ENCODE data around the gene USO1.
"Not testable (repeated sequence)": the region's sequence is repeated elsewhere in the genome, so short reads cannot be mapped to it uniquely, and the experiment has no call there.

The USO1 gene

GRCh38 chr4:75714011-75714410, 10.4 kb upstream of the USO1 start:
- no peak for DNase-seq

- no peak for DNase-seq
Observed at GRCh38 chr4:75714704-75715103, 9.7 kb upstream of the USO1 start.

GRCh38 chr4:75715105-75715799, 9.1 kb upstream of the USO1 start:
- no peak for DNase-seq

- not testable (repeated sequence) for DNase-seq
Observed at GRCh38 chr4:75716054-75716453, 8.3 kb upstream of the USO1 start.

- no peak for DNase-seq
Observed at GRCh38 chr4:75717408-75717807, 7.0 kb upstream of the USO1 start.

DNA sequence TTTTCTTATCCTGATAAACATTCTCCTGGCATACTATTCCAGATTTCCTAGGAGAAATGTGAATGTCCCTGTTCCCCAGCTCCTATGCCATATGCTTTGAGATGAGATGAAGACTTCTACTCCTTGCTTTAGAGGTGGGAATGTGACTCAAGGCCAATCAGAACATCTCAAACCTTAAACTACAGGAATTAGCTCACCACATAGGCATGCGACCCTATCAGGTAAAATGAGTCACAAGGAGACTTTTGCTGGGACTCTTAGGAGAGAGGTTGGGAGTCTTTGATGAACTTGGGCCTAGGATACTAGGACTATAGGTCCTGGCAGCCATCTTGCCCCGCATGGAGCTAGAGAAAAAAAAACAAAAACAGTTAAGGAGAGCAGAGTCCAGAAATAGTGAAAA, 5.8 kb upstream of the USO1 start:
- no peak for DNase-seq

DNA sequence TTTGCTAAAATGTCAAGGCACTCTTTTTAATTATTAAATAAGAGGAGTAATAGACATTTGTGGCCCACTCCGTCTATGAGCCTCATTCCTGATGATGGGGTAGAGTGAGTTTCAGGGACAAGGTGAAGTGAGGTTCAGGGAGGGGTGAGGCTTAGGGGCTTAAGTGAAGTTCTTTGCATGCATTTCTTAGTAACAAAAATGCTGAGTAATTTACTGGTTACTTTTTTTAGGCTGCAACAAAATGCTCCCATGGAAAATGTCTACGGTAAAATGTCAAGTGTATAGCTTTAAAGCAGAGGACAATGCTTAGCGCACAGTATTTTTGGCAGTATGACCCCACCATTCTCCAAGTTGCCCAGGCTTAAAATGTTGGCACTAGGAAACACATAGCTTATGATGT, 2.0 kb upstream of the USO1 start:
- no peak for DNase-seq

DNA sequence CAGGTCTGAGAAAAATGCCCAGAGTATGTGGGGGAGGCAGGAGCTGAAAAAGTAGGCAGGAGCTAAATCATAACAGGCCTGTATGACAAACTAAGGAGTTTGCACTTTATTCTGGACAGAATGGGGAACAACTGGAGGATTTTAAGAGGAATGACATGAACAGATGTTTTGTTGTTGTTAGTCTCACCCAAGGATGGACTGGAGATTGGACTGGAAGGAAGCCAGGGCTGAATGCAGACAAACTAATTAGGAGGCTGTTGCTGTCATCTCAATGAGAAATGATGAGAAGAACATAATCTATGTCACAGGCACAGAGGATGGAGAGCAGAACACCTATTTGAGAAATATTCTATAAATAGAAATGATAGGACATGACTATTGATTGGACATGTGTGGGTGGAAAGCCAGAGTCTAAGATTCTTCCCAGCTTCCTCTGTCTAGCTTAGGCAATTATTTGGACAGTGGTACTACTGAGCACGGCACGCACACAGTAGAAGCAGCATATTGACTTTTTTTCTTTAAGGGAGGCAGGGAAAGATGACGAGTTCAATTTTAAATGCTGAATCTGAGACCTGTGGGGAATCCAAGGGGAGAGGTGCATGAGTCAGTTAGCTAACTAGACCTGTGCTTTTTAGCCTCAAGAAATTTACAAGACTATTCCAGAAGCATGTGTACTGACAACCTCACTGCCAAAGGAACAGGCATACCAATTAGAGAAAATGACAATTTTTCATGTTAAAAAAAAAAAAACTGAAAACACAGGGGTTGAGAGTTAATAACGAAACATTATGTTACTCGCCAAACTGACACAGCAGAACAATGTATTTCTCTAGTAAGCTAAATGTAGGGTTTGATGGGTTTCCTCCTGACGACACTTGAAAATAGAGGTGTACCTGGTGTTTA, 963 bp upstream of the USO1 start:
- DNase-seq = no peak

- DNase-seq = peak; percentile 63
Observed at GRCh38 chr4:75724867-75725724, 719 bp downstream of the USO1 start.

DNA sequence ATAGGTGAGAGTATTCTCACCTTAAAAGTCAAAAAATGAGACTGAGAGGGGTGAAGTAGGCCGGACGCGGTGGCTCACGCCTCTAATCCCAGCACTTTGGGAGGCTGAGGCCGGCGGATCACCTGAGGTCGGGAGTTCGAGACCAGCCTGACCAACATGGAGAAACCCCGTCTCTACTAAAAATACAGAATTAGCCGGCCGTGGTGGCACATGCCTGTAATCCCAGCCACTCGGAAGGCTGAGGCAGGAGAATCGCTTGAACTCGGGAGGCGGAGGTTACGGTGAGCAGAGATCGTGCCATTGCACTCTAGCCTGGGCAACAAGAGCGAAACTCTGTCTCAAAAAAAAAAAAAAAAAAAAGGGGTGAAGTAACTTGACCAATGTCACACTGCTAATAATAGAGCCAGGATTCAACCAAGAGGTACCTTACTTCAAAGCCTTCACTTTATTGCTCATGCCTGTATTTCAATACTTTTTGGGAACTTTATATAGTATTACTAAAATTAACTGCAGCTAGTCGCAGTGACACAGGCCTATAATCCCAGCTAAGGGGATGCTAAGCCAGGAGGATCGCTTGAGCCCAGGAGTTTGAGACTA, 1.7 kb downstream of the USO1 start:
- DNase-seq = not testable (repeated sequence)

DNA sequence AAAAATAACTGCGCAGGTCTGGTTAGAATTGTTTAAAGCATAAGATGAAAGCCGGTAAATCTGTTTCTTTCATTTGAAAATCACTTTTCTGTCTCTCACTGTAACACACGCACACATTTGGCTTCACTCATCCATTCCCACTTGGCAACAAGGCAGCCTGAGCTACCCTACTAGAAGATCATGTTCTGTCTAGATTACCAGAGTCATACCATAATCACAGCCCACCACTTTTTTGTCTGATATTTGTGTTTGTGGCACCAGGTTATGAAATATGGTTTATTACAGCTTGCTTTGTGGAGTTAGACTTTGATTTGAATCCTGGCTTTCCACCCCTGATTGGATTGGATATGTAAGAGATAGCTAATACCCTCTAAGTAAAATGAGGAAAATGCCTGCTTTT, 2.2 kb downstream of the USO1 start:
- DNase-seq = no peak

- DNase-seq = no peak
Observed at GRCh38 chr4:75727073-75727472, 2.7 kb downstream of the USO1 start.

- DNase-seq = no peak
Observed at GRCh38 chr4:75729836-75730235, 5.5 kb downstream of the USO1 start.

DNA sequence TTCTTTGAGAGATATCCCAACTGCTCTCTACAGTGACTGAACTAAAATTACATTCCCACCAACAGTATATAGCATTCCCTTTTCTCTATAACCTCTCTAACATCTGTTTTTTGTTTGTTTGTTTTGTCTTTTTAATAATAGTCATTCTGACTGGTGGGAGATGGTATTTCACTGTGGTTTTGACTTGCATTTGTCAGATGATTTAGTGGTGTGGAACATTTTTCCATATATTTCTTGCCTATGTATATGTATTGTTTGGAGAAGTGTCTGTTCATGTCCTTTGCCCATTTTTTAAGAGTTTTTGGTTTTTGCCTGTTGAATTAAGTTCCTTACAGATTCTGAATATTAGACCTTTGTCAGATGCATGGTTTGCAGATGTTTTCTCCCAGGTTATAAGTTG, 9.0 kb downstream of the USO1 start:
- DNase-seq = no peak

DNA sequence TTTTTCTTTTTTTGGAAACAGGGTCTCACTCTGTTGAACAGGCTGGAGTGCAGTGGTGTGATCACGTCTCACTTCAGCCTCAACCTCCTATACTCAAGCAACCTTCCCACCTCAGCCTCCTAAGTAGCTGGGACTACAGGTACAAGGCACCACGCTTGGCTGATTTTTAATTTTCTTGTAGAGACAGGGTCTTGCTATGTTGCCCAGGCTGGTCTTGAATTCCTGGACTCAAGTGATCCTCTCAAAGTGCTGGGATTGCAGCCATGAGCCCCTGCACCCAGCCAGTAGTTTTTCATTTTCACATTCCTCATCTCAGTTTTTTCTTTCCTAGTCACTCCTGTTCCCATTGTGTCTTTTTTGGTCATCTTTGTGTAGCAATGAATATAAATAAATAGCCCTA, 11.1 kb downstream of the USO1 start:
- DNase-seq = no peak

GRCh38 chr4:75736862-75737261, 12.5 kb downstream of the USO1 start:
- no peak for DNase-seq

DNA sequence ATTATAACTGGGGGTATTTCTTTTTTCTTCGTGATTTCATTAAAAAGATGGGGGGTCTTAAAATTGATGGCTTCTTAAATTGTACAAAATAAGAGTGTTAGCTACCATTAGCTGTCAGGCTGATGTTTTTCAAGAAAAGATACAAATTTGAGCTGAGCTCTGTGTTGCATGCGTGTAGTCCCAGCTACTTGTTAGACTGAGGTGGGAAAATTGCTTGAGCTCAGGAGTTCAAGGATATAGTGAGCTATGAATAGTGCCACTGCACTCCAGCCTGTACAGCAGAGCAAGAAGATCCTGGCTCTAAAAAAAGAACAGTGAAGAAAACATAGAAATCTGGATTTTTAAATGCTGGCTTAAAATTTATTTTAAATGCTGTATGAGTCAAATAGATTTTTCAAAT, 13.0 kb downstream of the USO1 start:
- no peak for DNase-seq

DNA sequence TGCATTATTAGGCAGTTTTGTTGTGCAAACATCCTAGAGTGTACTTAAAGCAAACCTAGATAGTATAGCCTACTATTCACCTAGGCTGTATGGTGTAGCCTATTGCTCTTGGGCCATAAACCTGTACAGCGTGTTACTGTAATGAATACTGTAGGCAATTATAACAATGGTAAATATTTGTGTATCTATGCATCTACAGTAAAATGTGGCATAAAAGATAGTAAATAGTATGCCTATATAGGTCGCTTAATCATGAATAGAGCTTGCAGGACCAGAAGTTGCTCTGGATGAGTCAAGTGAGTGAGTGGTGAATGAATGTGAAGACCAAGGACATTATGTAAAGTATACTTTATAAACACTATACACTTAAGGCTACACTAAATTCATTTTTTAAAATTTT, 16.6 kb downstream of the USO1 start:
- no peak for DNase-seq

GRCh38 chr4:75742451-75742850, 18.1 kb downstream of the USO1 start:
- no peak for DNase-seq

DNA sequence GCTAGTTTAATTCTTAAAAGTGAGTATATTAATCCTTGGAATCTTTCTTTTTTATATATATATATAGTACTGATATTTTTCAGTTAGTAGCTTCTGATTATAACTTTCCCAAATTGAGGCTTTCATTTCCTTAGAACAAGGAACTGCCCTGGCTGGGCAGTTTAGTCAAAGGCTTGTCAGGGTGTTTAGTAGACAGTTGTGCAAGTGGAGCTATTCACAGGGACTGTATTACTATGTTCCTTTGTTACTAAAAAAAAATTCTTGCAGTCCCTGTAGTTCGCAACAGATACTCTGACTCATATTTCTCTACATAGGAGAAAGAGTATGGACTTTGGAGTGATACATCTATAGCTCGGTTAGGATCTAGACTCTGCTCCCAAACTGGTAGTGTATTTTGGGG, 20.8 kb downstream of the USO1 start:
- DNase-seq = no peak

DNA sequence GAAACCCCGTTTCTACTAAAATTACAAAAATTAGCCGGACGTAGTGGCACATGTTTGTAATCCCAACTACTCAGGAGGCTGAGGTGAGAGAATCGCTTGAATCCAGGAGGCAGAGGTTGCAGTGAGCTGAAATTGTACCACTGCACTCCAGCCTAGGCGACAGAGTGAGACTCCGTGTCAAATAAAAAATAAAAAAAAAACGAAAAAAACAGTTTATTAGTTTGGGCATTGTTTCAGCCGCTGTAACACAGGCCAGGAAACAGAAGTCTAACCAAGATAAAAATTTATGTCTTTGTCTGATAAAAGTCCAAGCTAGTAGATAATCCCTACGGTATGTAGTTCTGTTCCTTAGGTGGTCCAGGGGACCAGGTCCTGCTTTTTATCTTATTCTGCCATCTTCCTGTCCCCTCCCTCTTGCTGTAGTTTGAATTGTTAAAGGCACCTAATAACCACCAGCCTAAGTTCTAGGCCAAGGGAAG, 21.4 kb downstream of the USO1 start:
- no peak for DNase-seq

DNA sequence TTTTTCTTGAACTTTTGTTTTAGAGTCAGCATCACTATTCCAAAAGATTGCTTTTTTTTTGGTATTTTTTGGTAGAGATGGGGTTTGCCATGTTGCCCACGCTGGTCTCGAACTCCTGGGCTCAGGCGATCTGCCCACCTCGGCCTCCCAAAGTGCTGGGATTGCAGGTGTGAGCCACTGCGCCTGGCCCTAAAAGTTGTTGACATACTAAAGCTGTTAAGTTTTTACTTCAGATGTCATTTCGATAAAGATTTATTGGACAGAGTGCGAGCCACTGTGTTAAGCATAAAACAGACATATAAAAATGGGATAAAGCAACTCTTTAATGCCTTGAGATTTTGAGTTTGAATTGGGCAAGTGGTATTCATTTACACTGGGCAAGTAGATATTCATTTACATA, 28.3 kb downstream of the USO1 start:
- no peak for DNase-seq

DNA sequence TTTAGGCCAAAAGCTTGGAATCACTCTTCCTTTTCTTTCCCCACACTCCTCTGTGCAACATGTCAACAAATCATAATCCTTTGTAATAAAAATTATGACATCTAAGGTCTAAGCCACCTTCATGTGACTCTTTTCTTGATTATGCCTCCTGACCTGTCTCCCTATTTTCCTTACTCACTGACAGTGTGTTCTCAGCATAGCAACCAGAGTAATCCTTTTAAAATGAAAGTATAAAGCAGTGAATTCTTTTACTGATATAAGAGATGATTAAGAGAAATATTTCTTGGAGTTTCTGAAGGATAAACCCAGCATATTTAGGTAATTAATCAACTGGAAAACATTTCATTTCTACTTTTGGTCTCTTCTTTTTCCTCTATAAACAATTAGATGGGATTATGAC, 44.7 kb downstream of the USO1 start:
- DNase-seq = no peak
